ENCODE data around the gene SH3GL2. TPM values are rescaled to one million over a fixed set of nuclear protein-coding genes. Genes with fewer than 3 reads are reported as not detected.

Gene SH3GL2
- polyA plus RNA-seq, 3 donors, result not detected

- Histone ChIP-seq H3K27me3 (ENCODE audit: control insufficient read depth in 2 of 2, insufficient read depth in 2 of 2, low read length in 2 of 2) (no peaks in the 10 kb centered on the region), H3K27ac (ENCODE audit: low read depth in 1 of 2, low read length in 2 of 2) (no peak overlapping the region), H3K9ac (ENCODE audit: insufficient read depth, low read length, poor library complexity, severe bottlenecking) (no peak overlapping the region), H4K20me1 (ENCODE audit: insufficient read depth, low read length) (no peaks in the 10 kb centered on the region), H3K9me3 (replicated peaks in 1 of 2; ENCODE audit: control insufficient read depth in 1 of 2, insufficient read depth in 1 of 2, low read length in 2 of 2) (no peaks in the 10 kb centered on the region), H2AFZ (ENCODE audit: insufficient read depth, low read depth, low read length, poor library complexity, severe bottlenecking) (no peak overlapping the region), H3K36me3 (replicated peaks in 1 of 2; ENCODE audit: control insufficient read depth in 1 of 2, insufficient read depth in 2 of 2, low read length in 2 of 2) (no peaks in the 10 kb centered on the region), H3K4me2 (replicated peaks; ENCODE audit: extremely low read depth, low read length, poor library complexity, severe bottlenecking) (no peak overlapping the region), H3K4me3 (replicated peaks in 1 of 3; ENCODE audit: low read depth in 2 of 3, low read length in 3 of 3) (no peak overlapping the region), H3K4me1 (ENCODE audit: control insufficient read depth in 1 of 2, insufficient read depth in 2 of 2, low read length in 2 of 2) (no peaks in the 10 kb centered on the region), H3K79me2 (ENCODE audit: insufficient read depth, low read length) (no peaks in the 10 kb centered on the region)
- Mint-ChIP-seq H3K4me1 (no peaks in the 10 kb centered on the region), H3K4me3 (no peak overlapping the region), H3K9me3 (peaks cover 0 to 6% (median 3%) of the 10 kb centered on the region in 7 donors), H3K36me3 (no peaks in the 10 kb centered on the region), H3K27me3 (ENCODE audit: low read depth in 3 of 3) (peaks cover 2 to 3% (median 3%) of the 10 kb centered on the region in 3 donors), H3K27ac (no peak overlapping the region)
- no CpG with 5 or more reads among the region's 1 CpG for WGBS (ENCODE audit: insufficient coverage)
- intact Hi-C loops (cut with micrococcal nuclease), result no loop called here
- DNase-seq, result no peak
- no peak for TF ChIP-seq CTCF (IDR thresholded peaks at IDR 0.05)
Measured at GRCh38 chr9:17588395-17588794, 9.5 kb downstream of the SH3GL2 start.

DNA sequence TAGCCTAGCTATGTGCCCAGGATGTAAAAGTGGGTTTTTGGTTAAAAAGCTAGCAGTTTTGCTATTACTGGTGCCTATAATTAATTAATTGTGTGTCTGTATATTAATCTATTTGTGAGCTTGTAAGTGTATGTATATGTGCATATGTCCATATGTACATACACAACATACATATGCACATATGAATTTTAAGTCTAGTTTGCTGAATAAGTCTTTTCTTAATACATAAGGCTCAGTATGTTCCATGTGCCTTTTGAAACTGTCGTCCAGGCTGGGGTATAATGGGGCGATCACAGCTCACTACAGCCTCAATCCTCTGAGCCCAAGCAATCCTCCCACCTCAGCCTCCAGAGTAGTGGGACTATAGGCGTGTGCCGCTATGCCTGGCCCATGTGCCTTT, 10.1 kb downstream of the SH3GL2 start:
- Mint-ChIP-seq H3K27ac (no peak overlapping the region), H3K27me3 (ENCODE audit: low read depth in 3 of 3) (peaks cover 2 to 3% (median 3%) of the 10 kb centered on the region in 3 donors), H3K4me3 (no peak overlapping the region), H3K9me3 (peaks cover 0 to 6% (median 3%) of the 10 kb centered on the region in 7 donors), H3K36me3 (no peaks in the 10 kb centered on the region), H3K4me1 (no peaks in the 10 kb centered on the region)
- no peaks in the 10 kb centered on the region for H3K36me3 ChIP-seq (replicated peaks in 1 of 2; ENCODE audit: control insufficient read depth in 1 of 2, insufficient read depth in 2 of 2, low read length in 2 of 2)
- no peak overlapping the region for H3K27ac ChIP-seq (ENCODE audit: low read depth in 1 of 2, low read length in 2 of 2)
- no peaks in the 10 kb centered on the region for H3K27me3 ChIP-seq (ENCODE audit: control insufficient read depth in 2 of 2, insufficient read depth in 2 of 2, low read length in 2 of 2)
- no peak overlapping the region for H2AFZ ChIP-seq (ENCODE audit: insufficient read depth, low read depth, low read length, poor library complexity, severe bottlenecking)
- WGBS (ENCODE audit: insufficient coverage), result no CpG with 5 or more reads among the region's 4 CpGs
- no peaks in the 10 kb centered on the region for H3K9me3 ChIP-seq (replicated peaks in 1 of 2; ENCODE audit: control insufficient read depth in 1 of 2, insufficient read depth in 1 of 2, low read length in 2 of 2)
- no peaks in the 10 kb centered on the region for H3K79me2 ChIP-seq (ENCODE audit: insufficient read depth, low read length)
- H3K4me2 ChIP-seq (replicated peaks; ENCODE audit: extremely low read depth, low read length, poor library complexity, severe bottlenecking), result no peak overlapping the region
- TF ChIP-seq CTCF (IDR thresholded peaks at IDR 0.05), result no peak
- intact Hi-C loops (cut with micrococcal nuclease), result no loop called here
- no peaks in the 10 kb centered on the region for H4K20me1 ChIP-seq (ENCODE audit: insufficient read depth, low read length)
- H3K4me3 ChIP-seq (replicated peaks in 1 of 3; ENCODE audit: low read depth in 2 of 3, low read length in 3 of 3), result no peak overlapping the region
- no peaks in the 10 kb centered on the region for H3K4me1 ChIP-seq (ENCODE audit: control insufficient read depth in 1 of 2, insufficient read depth in 2 of 2, low read length in 2 of 2)
- no peak overlapping the region for H3K9ac ChIP-seq (ENCODE audit: insufficient read depth, low read length, poor library complexity, severe bottlenecking)
- no peak for DNase-seq
